ENCODE results near the gene ZFPM1.

The ZFPM1 gene

GRCh38 chr16:88531346-88531745, 78.3 kb downstream of the ZFPM1 start:
- DNase-seq = no peak

- DNase-seq = no peak
Measured at GRCh38 chr16:88531931-88532433, 78.9 kb downstream of the ZFPM1 start.

GRCh38 chr16:88532434-88533241, 79.6 kb downstream of the ZFPM1 start:
- no peak for DNase-seq

GRCh38 chr16:88533381-88533917, 80.4 kb downstream of the ZFPM1 start:
- no peak for DNase-seq

- DNase-seq = no peak
Measured at GRCh38 chr16:88533932-88534637, 81.0 kb downstream of the ZFPM1 start.

- no peak for DNase-seq
Measured at GRCh38 chr16:88534638-88535190, 81.6 kb downstream of the ZFPM1 start.

- DNase-seq = no peak
Measured at GRCh38 chr16:88535191-88535856, 82.2 kb downstream of the ZFPM1 start.

GRCh38 chr16:88535857-88536222, 82.8 kb downstream of the ZFPM1 start:
- no peak for DNase-seq

- DNase-seq = no peak
Measured at GRCh38 chr16:88536510-88536909, 83.4 kb downstream of the ZFPM1 start.

- DNase-seq = no peak
Measured at GRCh38 chr16:88536971-88537751, 84.1 kb downstream of the ZFPM1 start.

- no peak for DNase-seq
Measured at GRCh38 chr16:88537859-88538258, 84.8 kb downstream of the ZFPM1 start.

- no peak for DNase-seq
Measured at GRCh38 chr16:88538366-88539060, 85.4 kb downstream of the ZFPM1 start.

GRCh38 chr16:88539261-88539651, 86.2 kb downstream of the ZFPM1 start:
- no peak for DNase-seq

GRCh38 chr16:88539652-88540345, 86.7 kb downstream of the ZFPM1 start:
- no peak for DNase-seq

GRCh38 chr16:88540346-88540977, 87.4 kb downstream of the ZFPM1 start:
- DNase-seq = no peak

- DNase-seq = no peak
Measured at GRCh38 chr16:88541831-88542616, 88.9 kb downstream of the ZFPM1 start.

- DNase-seq = no peak
Measured at GRCh38 chr16:88543230-88543813, 90.2 kb downstream of the ZFPM1 start.

GRCh38 chr16:88545781-88546180, 92.7 kb downstream of the ZFPM1 start:
- DNase-seq = no peak

Measured in NCI-H187 treated with DMSO at 0.1 percent for 48 hours (cell line).